ENCODE measurements around the gene EGF.

- TF ChIP-seq CTCF (IDR thresholded peaks at IDR 0.05), result no peak
- no peak for TF ChIP-seq POLR2A (IDR thresholded peaks at IDR 0.05)
Observed at GRCh38 chr4:109953556-109953955, 40.9 kb downstream of the EGF start.

Measured in heart left ventricle (tissue), 13 donors.